Measurements from ENCODE around the gene CBR1. TPM values are rescaled to one million over a fixed set of nuclear protein-coding genes. Genes with fewer than 3 reads are reported as not detected.

CBR1 gene
- total and polyA plus RNA-seq, 9 of the 15 experiments (the other 6 are each of a cell fraction or from before 2014, with no cell fraction given): 2.5 to 33.8 (median 15.1) TPM

GRCh38 chr21:36103434-36103833, 33.6 kb downstream of the CBR1 start (continued):
- no peak for TF ChIP-seq ZMIZ1 (IDR thresholded peaks at IDR 0.05; ENCODE audit: low read depth in 2 of 2, low read length in 2 of 2)

GRCh38 chr21:36104317-36105300, 34.8 kb downstream of the CBR1 start:
- Histone ChIP-seq H3K27ac (ENCODE audit: extremely low read depth, low read depth, low read length) (no peak overlapping the region), H3K27me3 (ENCODE audit: control insufficient read depth in 2 of 2, insufficient read depth in 2 of 2, low read length in 2 of 2) (peaks cover 0 to 6% of the 10 kb centered on the region in 2 experiments; a peak in 1 of 5 replicates), H4K20me1 (replicated peaks; ENCODE audit: control insufficient read depth, insufficient read depth, low read length) (no peaks in the 10 kb centered on the region), H3K9me3 (replicated peaks; ENCODE audit: control insufficient read depth, insufficient read depth, low read depth, low read length) (no peaks in the 10 kb centered on the region), H3K9me1 (ENCODE audit: control insufficient read depth, insufficient read depth, low read length) (no peaks in the 10 kb centered on the region), H3K4me1 (replicated peaks in 1 of 2; ENCODE audit: control insufficient read depth in 2 of 2, insufficient read depth in 2 of 2, low read length in 2 of 2) (no peaks in the 10 kb centered on the region), H3K4me2 (ENCODE audit: insufficient read depth, low read length) (no peak overlapping the region), H3K79me2 (ENCODE audit: control insufficient read depth, insufficient read depth, low read length) (no peaks in the 10 kb centered on the region), H3K9ac (ENCODE audit: insufficient read depth in 1 of 2, low read depth in 2 of 2, low read length in 2 of 2) (no peak overlapping the region), H3K36me3 (ENCODE audit: control insufficient read depth, insufficient read depth, low read length) (no peaks in the 10 kb centered on the region), H3K4me3 (no peak overlapping the region), H2AFZ (ENCODE audit: low read depth, low read length) (0 out of 2 replicates have a peak overlapping the region, but pooled peaks have one; percentile 32)
- POLR2A ChIA-PET: no interaction called here
- ATAC-seq (peak; percentile 81), FAIRE-seq (no peak), DNase-seq (ENCODE audit: extremely low read depth in 1 of 4, low spot score in 3 of 4) (peak in 3 of 4 experiments; percentile 40 to 60 (median 47))
- intact Hi-C loops (cut with micrococcal nuclease) (no loop called here), in situ Hi-C loops (cut with MboI) (loop anchor here (5.0 kb wide), 1 partner anchor 77 kb away; no protein-coding TSS in a partner anchor)
- no TSS peak for BruUV-seq (replicated peaks)
- WGBS (ENCODE audit: insufficient coverage, low coverage, missing lambda C conversion rate): 36% methylated on average over 29 of the region's 29 CpGs
- CTCF ChIA-PET (ENCODE audit: low intra/inter-chr PET ratio): no interaction called here
- TF ChIP-seq ATF3 (IDR thresholded peaks at IDR 0.05) (0 out of 2 replicates have a peak, but pooled peaks have one; percentile 13), ATF3 (CRISPR knock-in tag; conservative IDR thresholded peaks at IDR 0.05) (no peak), MYBL2 (IDR thresholded peaks at IDR 0.05; ENCODE audit: low read depth) (peak; percentile 47; the same call in 1 of the 2 replicates), MYBL2 (CRISPR knock-in tag; IDR thresholded peaks at IDR 0.05; ENCODE audit: borderline replicate concordance) (no peak), CTCF (IDR thresholded peaks at IDR 0.05 in 2 of 3, conservative IDR thresholded peaks at IDR 0.05 in 1 of 3; ENCODE audit: insufficient read depth in 2 of 3, low read depth in 1 of 3, low read length in 3 of 3) (peak; percentile 55 to 71 (median 68)), EP300 (IDR thresholded peaks at IDR 0.05; ENCODE audit: low read length) (no peak)
- TF ChIP-seq, protein P1, sequence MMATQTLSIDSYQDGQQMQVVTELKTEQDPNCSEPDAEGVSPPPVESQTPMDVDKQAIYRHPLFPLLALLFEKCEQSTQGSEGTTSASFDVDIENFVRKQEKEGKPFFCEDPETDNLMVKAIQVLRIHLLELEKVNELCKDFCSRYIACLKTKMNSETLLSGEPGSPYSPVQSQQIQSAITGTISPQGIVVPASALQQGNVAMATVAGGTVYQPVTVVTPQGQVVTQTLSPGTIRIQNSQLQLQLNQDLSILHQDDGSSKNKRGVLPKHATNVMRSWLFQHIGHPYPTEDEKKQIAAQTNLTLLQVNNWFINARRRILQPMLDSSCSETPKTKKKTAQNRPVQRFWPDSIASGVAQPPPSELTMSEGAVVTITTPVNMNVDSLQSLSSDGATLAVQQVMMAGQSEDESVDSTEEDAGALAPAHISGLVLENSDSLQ (IDR thresholded peaks at IDR 0.05): peak; percentile 43; the same call in 1 of the 2 replicates

All from K562 (cell line).